ENCODE measurements around the gene PI4KA. TPM values are rescaled to one million over a fixed set of nuclear protein-coding genes. Genes with fewer than 3 reads are reported as not detected.

Gene PI4KA
- 43.9 and 46.9 TPM in 2 replicates for total RNA-seq (2014; rRNA removed; shearing (Covaris generic))
- 95.7 and 100 TPM in 2 replicates for total RNA-seq (2022)
- percentile 67 among the genes with signal in this experiment for Bru-seq, nascent RNA
- BruChase-seq, experiment 1, labeled RNA remaining after a 6-hour chase, result percentile 75 among the genes with signal in this experiment
- BruChase-seq, experiment 2, labeled RNA remaining after a 2-hour chase, result percentile 69 among the genes with signal in this experiment
- long read RNA-seq, full-length matches to known transcripts, result 64 of 144 reads
- long read RNA-seq, partial matches to known transcripts, result 36 of 144 reads
- long read RNA-seq, other reads (novel, unspliced or antisense), result 44 of 144 reads

DNA sequence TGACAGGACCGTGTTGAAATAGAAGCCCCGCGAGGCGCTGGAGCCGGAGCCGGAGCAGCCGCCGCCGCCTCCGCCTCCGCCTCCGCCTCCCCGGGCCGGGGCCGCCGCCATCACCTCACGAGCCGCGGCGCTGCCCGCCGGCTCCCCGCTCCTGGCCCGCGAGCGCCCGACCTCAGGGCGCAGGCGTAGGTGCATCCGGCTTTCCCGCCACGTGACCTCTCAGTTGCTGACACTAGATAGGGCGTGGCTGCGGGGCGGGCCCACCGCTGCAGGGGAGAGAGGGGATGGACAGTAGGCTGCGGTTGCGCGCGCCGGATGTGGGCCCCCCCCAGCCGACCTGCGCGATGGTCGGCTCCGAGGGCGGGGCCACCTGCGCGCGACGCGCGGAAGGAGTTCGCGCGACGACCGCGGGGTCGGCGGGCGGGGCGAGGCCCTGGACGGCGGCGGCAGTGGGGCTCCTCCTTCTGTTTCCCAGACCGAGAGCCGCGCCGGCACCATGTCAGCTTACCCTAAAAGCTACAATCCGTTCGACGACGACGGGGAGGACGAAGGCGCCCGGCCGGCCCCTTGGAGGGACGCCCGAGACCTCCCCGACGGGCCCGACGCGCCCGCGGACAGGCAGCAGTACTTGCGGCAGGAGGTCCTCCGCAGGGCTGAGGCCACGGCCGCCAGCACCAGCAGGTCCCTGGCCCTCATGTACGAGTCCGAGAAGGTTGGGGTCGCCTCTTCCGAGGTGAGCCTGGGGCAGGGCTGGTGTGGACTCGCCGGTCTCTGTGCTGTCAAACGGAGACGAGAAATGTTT is at the start of gene PI4KA, which contains the start of gene SNAP29:
Gene PI4KA (minus strand): TSS at position 197 of the 802 bp plus-strand sequence. CDS start 86 bp downstream, at position 111.
Gene SNAP29 (plus strand): TSS at position 393 of the 802 bp plus-strand sequence. CDS start 104 bp downstream, at position 497.
- ChIA-PET CTCF (ENCODE audit: unreplicated experiment) (interaction anchor here (0.6 kb wide), 1 partner anchor 59 kb away, joined by 3 read pairs; no protein-coding TSS in a partner anchor), POLR2A (no interaction called here)
- no TSS peak for BruUV-seq (replicated peaks)
- Histone ChIP-seq H2AFZ (ENCODE audit: low read length) (peak within 1 kb of the TSS; percentile 65), H3K9me2 (ENCODE audit: insufficient read depth, low read length) (no peaks in the 10 kb centered on the region), H4K20me1 (ENCODE audit: insufficient read depth, low read length) (peaks cover 10% of the 10 kb centered on the region; the same call in 1 of the 2 replicates), H3K27ac (ENCODE audit: low read depth, low read length, poor library complexity, severe bottlenecking) (peak within 1 kb of the TSS; percentile 41), H3K36me3 (ENCODE audit: insufficient read depth, low read length) (peaks cover 7% of the 10 kb centered on the region; the same call in 1 of the 2 replicates), H3K4me3 (ENCODE audit: low read depth, low read length, poor library complexity, severe bottlenecking) (peak within 1 kb of the TSS; percentile 94), H3K79me2 (ENCODE audit: insufficient read depth, low read depth, low read length) (peaks cover 40% of the 10 kb centered on the region; the same call in 1 of the 2 replicates), H3K4me2 (ENCODE audit: low read length) (peak within 1 kb of the TSS; percentile 92), H3K9me3 (ENCODE audit: low read length) (no peaks in the 10 kb centered on the region), H3K4me1 (ENCODE audit: insufficient read depth, low read length, poor library complexity, severe bottlenecking) (peaks cover 22% of the 10 kb centered on the region)
- intact Hi-C loops (cut with micrococcal nuclease; ENCODE audit: unreplicated experiment), result loop anchor here (2.0 to 10.0 kb wide), 2 partner anchors 58 to 146 kb away; partner anchors contain the start of genes CRKL and THAP7
- peak; percentile 98 for DNase-seq (ENCODE audit: low spot score)
- TF ChIP-seq, protein P1, sequence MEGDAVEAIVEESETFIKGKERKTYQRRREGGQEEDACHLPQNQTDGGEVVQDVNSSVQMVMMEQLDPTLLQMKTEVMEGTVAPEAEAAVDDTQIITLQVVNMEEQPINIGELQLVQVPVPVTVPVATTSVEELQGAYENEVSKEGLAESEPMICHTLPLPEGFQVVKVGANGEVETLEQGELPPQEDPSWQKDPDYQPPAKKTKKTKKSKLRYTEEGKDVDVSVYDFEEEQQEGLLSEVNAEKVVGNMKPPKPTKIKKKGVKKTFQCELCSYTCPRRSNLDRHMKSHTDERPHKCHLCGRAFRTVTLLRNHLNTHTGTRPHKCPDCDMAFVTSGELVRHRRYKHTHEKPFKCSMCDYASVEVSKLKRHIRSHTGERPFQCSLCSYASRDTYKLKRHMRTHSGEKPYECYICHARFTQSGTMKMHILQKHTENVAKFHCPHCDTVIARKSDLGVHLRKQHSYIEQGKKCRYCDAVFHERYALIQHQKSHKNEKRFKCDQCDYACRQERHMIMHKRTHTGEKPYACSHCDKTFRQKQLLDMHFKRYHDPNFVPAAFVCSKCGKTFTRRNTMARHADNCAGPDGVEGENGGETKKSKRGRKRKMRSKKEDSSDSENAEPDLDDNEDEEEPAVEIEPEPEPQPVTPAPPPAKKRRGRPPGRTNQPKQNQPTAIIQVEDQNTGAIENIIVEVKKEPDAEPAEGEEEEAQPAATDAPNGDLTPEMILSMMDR (conservative IDR thresholded peaks at IDR 0.05; ENCODE audit: low read length), result no peak
- TF ChIP-seq EZH2phosphoT487 (IDR thresholded peaks at IDR 0.05; ENCODE audit: borderline replicate concordance, low read depth, low read length), result no peak

- ChIA-PET POLR2A (no interaction called here), CTCF (ENCODE audit: unreplicated experiment) (no interaction called here)
- TF ChIP-seq, protein P1 (conservative IDR thresholded peaks at IDR 0.05; ENCODE audit: low read length), result no peak
- TF ChIP-seq EZH2phosphoT487 (IDR thresholded peaks at IDR 0.05; ENCODE audit: borderline replicate concordance, low read depth, low read length), result no peak
- no peak overlapping the region for H3K4me3 ChIP-seq (ENCODE audit: low read depth, low read length, poor library complexity, severe bottlenecking)
- no peak for DNase-seq (ENCODE audit: low spot score)
- H3K79me2 ChIP-seq (ENCODE audit: insufficient read depth, low read depth, low read length), result no peaks in the 10 kb centered on the region
- no peaks in the 10 kb centered on the region; the same call in 1 of the 2 replicates for H4K20me1 ChIP-seq (ENCODE audit: insufficient read depth, low read length)
- H3K4me1 ChIP-seq (ENCODE audit: insufficient read depth, low read length, poor library complexity, severe bottlenecking), result no peaks in the 10 kb centered on the region
- BruUV-seq (replicated peaks), result no TSS peak
- no peak overlapping the region for H3K27ac ChIP-seq (ENCODE audit: low read depth, low read length, poor library complexity, severe bottlenecking)
- H3K36me3 ChIP-seq (ENCODE audit: insufficient read depth, low read length), result no peaks in the 10 kb centered on the region
- H2AFZ ChIP-seq (ENCODE audit: low read length), result no peak overlapping the region
- H3K9me3 ChIP-seq (ENCODE audit: low read length), result no peaks in the 10 kb centered on the region
- intact Hi-C loops (cut with micrococcal nuclease; ENCODE audit: unreplicated experiment), result no loop called here
- H3K9me2 ChIP-seq (ENCODE audit: insufficient read depth, low read length), result no peaks in the 10 kb centered on the region
- H3K4me2 ChIP-seq (ENCODE audit: low read length), result no peak overlapping the region
Measured at GRCh38 chr22:20906387-20906767, 47.8 kb upstream of the PI4KA start.

Data from OCI-LY7 (cell line).